Neural crest cell (in vitro differentiated cells): ENCODE results near the gene PCNX2. TPM values are rescaled to one million over a fixed set of nuclear protein-coding genes. Genes with fewer than 3 reads are reported as not detected.

Experiments used
- DNase-seq: peaks from one replicate; pipeline ENCODE4 v3.0.0; 2021; ENCODE audit warnings: low read depth, mixed read lengths, low spot score
- H3K27ac Mint-ChIP-seq: one replicate; pipeline ENCODE4 v1.8.0; 2021; ENCODE audit warnings: mild to moderate bottlenecking, mixed read lengths; ENCODE audit not compliant: unreplicated experiment
- H3K27me3 Mint-ChIP-seq: 2 replicates; pipeline ENCODE4 v1.8.0; 2021; ENCODE audit warnings: low read depth, mild to moderate bottlenecking, mixed read lengths
- H3K36me3 Mint-ChIP-seq: 2 replicates; pipeline ENCODE4 v1.8.0; 2021; ENCODE audit warnings: low read depth, mild to moderate bottlenecking, mixed read lengths
- H3K4me1 Mint-ChIP-seq: 2 replicates; pipeline ENCODE4 v1.8.0; 2021; ENCODE audit warnings: mixed read lengths
- H3K4me3 Mint-ChIP-seq: one replicate; pipeline ENCODE4 v1.8.0; 2021; ENCODE audit warnings: mild to moderate bottlenecking, mixed read lengths
- H3K9me3 Mint-ChIP-seq: 2 replicates; pipeline ENCODE4 v1.8.0; 2021; ENCODE audit warnings: mixed read lengths
- CTCF ChIP-seq: fragments of 200-600 bp; sonication (generic); conservative IDR thresholded peaks from 2 replicates; pipeline ENCODE4 v1.5.0; 2021; ENCODE audit warnings: antibody characterized with exemption, mild to moderate bottlenecking
- total RNA-seq: library from RNA; stranded (reverse); gene quantifications from 2 replicates; pipeline ENCODE4 v1.2.1, GENCODE V29; 2021

The PCNX2 gene
- total RNA-seq, 1 donor from 2014 or later: 13.6 TPM

GRCh38 chr1:232954594-232955365 is 340.7 kb downstream of the PCNX2 start:
- Mint-ChIP-seq H3K27ac (peak overlapping the region; percentile 32), H3K36me3 (peaks cover 30% of the 10 kb centered on the region), H3K27me3 (no peaks in the 10 kb centered on the region), H3K4me1 (peaks cover 33% of the 10 kb centered on the region), H3K9me3 (peaks cover 4% of the 10 kb centered on the region), H3K4me3 (peak overlapping the region; percentile 52)
- DNase-seq: no peak
- no peak for TF ChIP-seq CTCF

DNA sequence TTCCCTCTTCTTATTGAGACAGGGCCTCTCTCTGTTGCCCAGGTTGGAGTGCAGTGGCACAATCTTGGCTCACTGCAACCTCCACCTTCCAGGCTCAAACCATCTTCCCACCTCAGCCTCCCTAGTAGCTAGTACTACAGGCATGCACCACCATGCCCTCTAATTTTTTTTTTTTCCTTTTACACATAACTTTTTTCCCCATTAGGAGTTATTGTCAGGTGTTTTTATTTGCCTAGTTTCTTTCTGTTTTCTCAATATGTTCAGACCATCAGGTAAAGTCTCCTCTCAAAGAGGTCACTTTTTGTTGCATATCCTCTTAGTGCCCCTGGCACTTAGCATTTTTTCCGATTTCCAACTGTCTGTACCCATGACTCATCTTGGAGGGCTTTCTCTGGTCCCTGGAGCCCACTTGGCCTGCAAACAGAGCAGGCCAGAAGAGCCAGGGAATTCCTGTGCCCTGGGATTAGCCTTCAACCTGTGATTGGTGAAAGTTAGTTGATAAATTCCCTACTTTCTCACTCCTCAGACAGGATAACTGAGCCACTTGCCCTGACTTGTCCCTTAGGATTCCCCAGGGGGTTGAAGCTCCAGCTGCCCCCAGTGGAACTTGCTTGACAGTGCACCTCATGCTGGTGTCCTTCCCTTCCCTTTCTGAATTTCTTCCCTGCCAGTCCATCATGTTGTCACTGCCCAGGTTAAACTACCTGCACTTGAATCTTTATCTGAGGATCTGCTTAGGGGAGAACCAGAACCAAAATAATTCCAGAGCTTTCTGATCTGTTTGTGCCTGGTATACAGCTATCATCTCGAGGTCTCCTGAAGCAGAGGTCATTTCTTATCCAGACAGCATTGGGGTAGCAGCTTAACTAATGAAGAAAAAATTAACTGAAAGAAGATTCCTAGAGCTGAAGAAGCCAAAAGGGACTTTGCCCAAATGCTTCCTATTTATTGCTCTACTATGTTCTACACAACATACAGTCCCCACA is 342.7 kb downstream of the PCNX2 start:
- H3K36me3 Mint-ChIP-seq: peaks cover 16% of the 10 kb centered on the region
- H3K27me3 Mint-ChIP-seq: no peaks in the 10 kb centered on the region
- peaks cover 42% of the 10 kb centered on the region for H3K4me1 Mint-ChIP-seq
- no peak overlapping the region for H3K27ac Mint-ChIP-seq
- peak; percentile 27 for DNase-seq
- peak overlapping the region; percentile 97 for H3K4me3 Mint-ChIP-seq
- TF ChIP-seq CTCF: peak; percentile 73
- H3K9me3 Mint-ChIP-seq: peaks cover 4% of the 10 kb centered on the region

DNA sequence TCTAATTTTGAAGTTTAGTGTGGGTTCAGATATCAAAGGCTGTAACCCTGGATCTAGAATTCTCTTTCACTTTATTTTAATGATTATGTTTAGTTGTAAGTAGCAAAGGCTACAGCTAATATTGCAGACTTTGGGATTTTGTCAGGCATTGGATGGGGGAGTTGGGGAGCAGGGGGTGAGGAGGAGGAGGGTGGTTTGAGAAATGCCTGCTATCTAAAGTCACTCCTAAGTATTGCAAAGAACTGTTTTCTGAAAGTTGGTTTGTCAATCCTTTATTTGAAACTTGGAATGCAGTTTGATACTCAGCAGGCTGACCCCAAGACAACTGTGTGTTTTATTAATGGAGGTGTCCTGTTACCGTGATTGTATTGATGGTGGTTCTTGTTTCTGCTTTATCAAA is 343.9 kb downstream of the PCNX2 start:
- H3K4me3 Mint-ChIP-seq: peak overlapping the region; percentile 97
- no peaks in the 10 kb centered on the region for H3K27me3 Mint-ChIP-seq
- H3K4me1 Mint-ChIP-seq: peaks cover 42% of the 10 kb centered on the region
- no peak for TF ChIP-seq CTCF
- no peaks in the 10 kb centered on the region for H3K9me3 Mint-ChIP-seq
- DNase-seq: no peak
- H3K27ac Mint-ChIP-seq: no peak overlapping the region
- H3K36me3 Mint-ChIP-seq: peaks cover 7% of the 10 kb centered on the region

DNA sequence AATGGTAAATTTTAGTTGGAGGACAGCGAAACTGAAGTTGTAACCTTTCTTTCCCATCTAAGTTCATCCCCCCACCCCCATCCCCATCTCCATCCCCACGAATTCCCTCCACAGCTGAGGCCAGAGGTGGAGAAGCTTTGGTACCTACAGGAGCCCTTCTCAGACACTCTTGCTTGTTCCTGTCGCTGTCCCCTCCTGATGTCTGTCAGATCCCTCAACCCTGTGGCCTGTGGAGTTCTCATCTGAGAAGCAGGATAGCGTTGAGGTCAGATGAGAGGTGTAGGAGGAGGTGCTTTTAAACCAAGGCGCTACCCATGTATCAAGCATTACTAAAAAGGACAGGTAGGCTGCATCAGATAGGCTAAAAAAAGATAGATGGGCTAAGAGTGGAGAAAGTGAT is 344.3 kb downstream of the PCNX2 start:
- Mint-ChIP-seq H3K36me3 (peaks cover 5% of the 10 kb centered on the region), H3K9me3 (no peaks in the 10 kb centered on the region), H3K4me1 (peaks cover 42% of the 10 kb centered on the region), H3K27ac (peak overlapping the region; percentile 73), H3K27me3 (no peaks in the 10 kb centered on the region), H3K4me3 (peak overlapping the region; percentile 97)
- no peak for DNase-seq
- TF ChIP-seq CTCF: no peak
